Activated CD8-positive, alpha-beta memory T cell treated with anti-CD3 and anti-CD28 coated beads for 24 hours (primary cell): ENCODE data around the gene PROX2.

Experiments
- DNase-seq: peaks from one replicate; pipeline ENCODE4 v3.0.0-alpha.2; 2020

The PROX2 gene

GRCh38 chr14:74875941-74876913 lies at the start of gene PROX2:
TSS of gene PROX2 (minus strand) at chr14:74876145. CDS start at chr14:74863834, 12,311 bp downstream.
- peak; percentile 74 for DNase-seq

- DNase-seq = no peak
These were observed 48.1 kb upstream of the PROX2 start for GRCh38 chr14:74924061-74924460.

GRCh38 chr14:74922752-74923401 lies 46.9 kb upstream of the PROX2 start, which contains the start of gene RPS6KL1:
TSS of gene RPS6KL1 (minus strand) at chr14:74923260. CDS start at chr14:74921541, 1,719 bp downstream.
- peak; percentile 84 for DNase-seq

- DNase-seq = no peak
These were observed 46.2 kb upstream of the PROX2 start for GRCh38 chr14:74921987-74922751.

GRCh38 chr14:74921053-74921620 lies 45.2 kb upstream of the PROX2 start:
- no peak for DNase-seq

GRCh38 chr14:74920281-74920680 lies 44.3 kb upstream of the PROX2 start:
- no peak for DNase-seq

GRCh38 chr14:74919421-74920165 lies 43.6 kb upstream of the PROX2 start:
- no peak for DNase-seq

GRCh38 chr14:74918380-74918779 lies 42.4 kb upstream of the PROX2 start:
- no peak for DNase-seq

- DNase-seq = no peak
These were observed 41.7 kb upstream of the PROX2 start for GRCh38 chr14:74917646-74918081.

GRCh38 chr14:74917178-74917543 lies 41.2 kb upstream of the PROX2 start:
- DNase-seq = no peak

- no peak for DNase-seq
These were observed 39.9 kb upstream of the PROX2 start for GRCh38 chr14:74915826-74916225.

- DNase-seq = no peak
These were observed 39.5 kb upstream of the PROX2 start for GRCh38 chr14:74915426-74915825.

- DNase-seq = no peak
These were observed 38.1 kb upstream of the PROX2 start for GRCh38 chr14:74913986-74914573.

GRCh38 chr14:74913393-74913910 lies 37.5 kb upstream of the PROX2 start:
- no peak for DNase-seq

- DNase-seq = no peak
These were observed 36.9 kb upstream of the PROX2 start for GRCh38 chr14:74912801-74913200.

GRCh38 chr14:74912111-74912510 lies 36.2 kb upstream of the PROX2 start:
- no peak for DNase-seq

- no peak for DNase-seq
These were observed 35.8 kb upstream of the PROX2 start for GRCh38 chr14:74911704-74912103.

- no peak for DNase-seq
These were observed 35.3 kb upstream of the PROX2 start for GRCh38 chr14:74911221-74911620.

- no peak for DNase-seq
These were observed 34.6 kb upstream of the PROX2 start for GRCh38 chr14:74910556-74910955.

- no peak for DNase-seq
These were observed 34.0 kb upstream of the PROX2 start for GRCh38 chr14:74909911-74910310.

- no peak for DNase-seq
These were observed 33.6 kb upstream of the PROX2 start for GRCh38 chr14:74909501-74909900.
